C4-2B (cell line): ENCODE results near the gene GPHN.

Experiments used
- CTCF ChIP-seq: fragments of 450-650 bp; conservative IDR thresholded peaks from 2 replicates; pipeline ENCODE4 v1.5.1; 2017; ENCODE audit warnings: mild to moderate bottlenecking
- ZFX ChIP-seq: fragments of 450-650 bp; IDR thresholded peaks from 2 replicates; pipeline ENCODE4 v1.6.1; 2017

DNA sequence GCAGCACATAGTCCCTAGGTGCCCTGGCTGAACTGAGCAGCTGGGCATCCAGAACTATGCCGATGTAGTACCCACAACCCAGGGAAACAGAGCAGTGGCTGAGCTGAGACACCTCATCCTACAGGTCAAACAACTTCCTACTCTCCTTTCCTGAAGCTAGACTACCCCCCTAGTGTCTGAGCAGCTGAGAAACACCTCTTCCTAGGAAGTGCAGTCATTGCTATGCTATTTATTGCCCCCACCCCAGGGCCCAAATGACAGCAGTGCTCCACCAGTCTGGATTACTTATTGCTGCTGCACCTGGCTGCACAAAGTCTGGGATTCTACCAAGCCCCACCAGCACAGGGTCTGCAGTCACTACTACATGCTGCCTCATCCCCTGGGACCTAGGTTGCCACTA, 664.6 kb downstream of the GPHN start:
- no peak for TF ChIP-seq CTCF
- TF ChIP-seq ZFX: no peak
